Motor neuron (in vitro differentiated cells): Measurements from ENCODE around the gene TAF10. TPM values are rescaled to one million over a fixed set of nuclear protein-coding genes. Genes with fewer than 3 reads are reported as not detected.

Experiments used
- ATAC-seq, 8 experiments: fragments of 200-7000 bp; cut with Tn5 transposase; replicated peaks in 6 of 8; 2 replicates each; pipeline ENCODE4 v1.8.0; 2021; ENCODE audit warnings: mild to moderate bottlenecking in 8 of 8, moderate library complexity in 8 of 8
- H3K27ac ChIP-seq, 2 donors: fragments of 250-450 bp; sonication (Bioruptor Pico); 2 replicates each; pipeline ENCODE4 v1.9.0; 2021; ENCODE audit warnings: antibody characterized with exemption in 2 of 2, mild to moderate bottlenecking in 2 of 2, moderate library complexity in 1 of 2
- H3K4me1 ChIP-seq, 2 donors: fragments of 250-450 bp; sonication (Bioruptor Pico); replicated peaks in 1 of 2; 2 replicates each; pipeline ENCODE4 v1.6.1; 2021; ENCODE audit warnings: antibody characterized with exemption in 2 of 2, mild to moderate bottlenecking in 2 of 2, moderate library complexity in 1 of 2
- H3K4me3 ChIP-seq, 5 donors: fragments of 250-450 bp; sonication (Bioruptor Pico); 2 replicates each; pipeline ENCODE4 v1.9.0; 2021; ENCODE audit warnings: antibody characterized with exemption in 5 of 5, mild to moderate bottlenecking in 5 of 5, moderate library complexity in 4 of 5
- WGBS, 10 experiments: fragments of 450-650 bp; shearing (Covaris generic); methylation state at CpG; one replicate each; pipeline ENCODE4 v1.0.0; 2022; 5-methylcytosine and 5-hydroxymethylcytosine counted together
- in situ Hi-C, 9 experiments: fragments of 400-800 bp; cut with MboI; loops; one replicate each; pipeline ENCODE4 v1.15.0; 2021; ENCODE audit warnings: low sequenced_read_pairs in 9 of 9, low pct_unique_long_range_greater_than_20kb in 2 of 9; ENCODE audit not compliant: unreplicated experiment in 9 of 9
- total RNA-seq, 8 experiments: library from RNA; unstranded; fragments of 300-600 nt; gene quantifications; 2 replicates each; pipeline versions ENCODE4 v1.2.3 to v1.2.4, GENCODE V29; 2022

Gene TAF10
- total RNA-seq, 8 experiments from 2014 or later: 64.9 to 163 (median 105) TPM

GRCh38 chr11:6636480-6636879 lies 24.5 kb upstream of the TAF10 start:
- in situ Hi-C loops: no loop called here
- Histone ChIP-seq H3K4me3 (no peak overlapping the region), H3K4me1 (peaks cover 22 to 35% of the 10 kb centered on the region in 2 donors), H3K27ac (peak overlapping the region in 1 of 2 donors; percentile 11)
- WGBS, 10 experiments: 40 to 100% (median 86%) methylated on average over 1 to 3 of the region's 3 CpGs; no CpG with 5 or more reads in 1 of the 10 experiments
- no peak for ATAC-seq

DNA sequence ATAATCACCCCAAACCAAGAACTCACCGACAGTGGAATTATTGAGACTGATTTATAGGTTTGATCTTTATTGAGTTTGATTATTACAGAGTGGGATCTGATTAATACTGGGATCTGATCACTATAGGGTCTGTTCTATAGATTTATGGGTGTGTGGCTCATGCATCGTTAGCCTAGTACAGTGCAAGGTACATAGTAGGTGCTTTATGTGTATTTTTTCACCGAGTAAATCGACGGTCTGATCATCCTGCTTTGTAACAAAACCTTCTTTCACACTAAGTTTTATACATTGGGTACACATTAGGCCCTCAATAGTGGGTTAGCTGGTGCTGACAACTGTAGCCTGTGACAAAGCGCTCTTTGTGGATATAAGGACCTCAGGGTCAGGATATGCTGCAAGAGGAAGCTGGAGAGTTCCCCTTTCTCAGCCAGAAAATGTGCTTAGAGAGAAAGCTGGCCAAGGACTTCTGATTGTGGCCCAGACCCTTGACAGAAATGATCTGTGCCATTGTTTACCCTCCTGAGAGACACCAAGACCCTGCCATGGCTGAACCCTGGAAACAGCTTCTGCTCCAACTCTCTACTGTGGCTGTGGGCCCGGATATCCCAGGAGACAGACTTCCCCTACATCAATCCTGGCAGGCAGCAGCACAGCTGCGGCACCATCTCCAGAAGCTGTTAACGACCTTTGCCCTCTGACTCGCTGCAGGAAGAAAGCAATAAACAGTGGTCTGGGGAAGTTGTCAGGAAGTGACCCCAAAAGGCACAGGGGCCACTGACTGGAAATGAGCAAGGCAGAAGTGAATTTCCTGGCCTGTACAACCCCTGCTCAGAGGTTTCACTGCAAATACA lies 23.3 kb upstream of the TAF10 start:
- Histone ChIP-seq H3K4me1 (peaks cover 22 to 35% of the 10 kb centered on the region in 2 donors), H3K27ac (peak overlapping the region; percentile 33 to 51), H3K4me3 (no peak overlapping the region)
- in situ Hi-C loops: no loop called here
- WGBS, 10 experiments: 0 to 89% (median 60%) methylated on average over 1 to 9 of the region's 10 CpGs; no CpG with 5 or more reads in 2 of the 10 experiments
- ATAC-seq: peak in 5 of 8 experiments; percentile 80 to 91 (median 89)

DNA sequence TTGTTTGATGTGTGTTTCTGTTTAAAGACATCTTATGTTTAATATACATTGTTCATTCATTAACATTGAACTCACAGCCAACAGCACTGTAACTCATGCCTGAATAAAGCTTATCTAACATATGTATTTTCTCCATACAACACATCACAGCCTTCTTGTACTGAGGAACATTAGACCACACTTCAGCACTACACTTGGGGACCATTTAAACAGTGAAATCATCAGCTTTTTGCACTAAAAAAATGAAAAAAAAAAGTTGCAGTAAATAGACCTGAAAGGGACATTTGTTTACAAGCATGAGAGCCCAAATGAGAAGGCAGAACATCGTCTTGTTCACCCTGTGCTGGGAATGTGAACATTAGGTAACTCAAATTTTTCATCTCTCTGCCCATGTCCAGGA lies 22.5 kb upstream of the TAF10 start:
- in situ Hi-C loops: no loop called here
- 0 to 100% (median 83%) methylated on average over 1 of the region's 1 CpG; no CpG with 5 or more reads in 1 of the 10 experiments for WGBS, 10 experiments

DNA sequence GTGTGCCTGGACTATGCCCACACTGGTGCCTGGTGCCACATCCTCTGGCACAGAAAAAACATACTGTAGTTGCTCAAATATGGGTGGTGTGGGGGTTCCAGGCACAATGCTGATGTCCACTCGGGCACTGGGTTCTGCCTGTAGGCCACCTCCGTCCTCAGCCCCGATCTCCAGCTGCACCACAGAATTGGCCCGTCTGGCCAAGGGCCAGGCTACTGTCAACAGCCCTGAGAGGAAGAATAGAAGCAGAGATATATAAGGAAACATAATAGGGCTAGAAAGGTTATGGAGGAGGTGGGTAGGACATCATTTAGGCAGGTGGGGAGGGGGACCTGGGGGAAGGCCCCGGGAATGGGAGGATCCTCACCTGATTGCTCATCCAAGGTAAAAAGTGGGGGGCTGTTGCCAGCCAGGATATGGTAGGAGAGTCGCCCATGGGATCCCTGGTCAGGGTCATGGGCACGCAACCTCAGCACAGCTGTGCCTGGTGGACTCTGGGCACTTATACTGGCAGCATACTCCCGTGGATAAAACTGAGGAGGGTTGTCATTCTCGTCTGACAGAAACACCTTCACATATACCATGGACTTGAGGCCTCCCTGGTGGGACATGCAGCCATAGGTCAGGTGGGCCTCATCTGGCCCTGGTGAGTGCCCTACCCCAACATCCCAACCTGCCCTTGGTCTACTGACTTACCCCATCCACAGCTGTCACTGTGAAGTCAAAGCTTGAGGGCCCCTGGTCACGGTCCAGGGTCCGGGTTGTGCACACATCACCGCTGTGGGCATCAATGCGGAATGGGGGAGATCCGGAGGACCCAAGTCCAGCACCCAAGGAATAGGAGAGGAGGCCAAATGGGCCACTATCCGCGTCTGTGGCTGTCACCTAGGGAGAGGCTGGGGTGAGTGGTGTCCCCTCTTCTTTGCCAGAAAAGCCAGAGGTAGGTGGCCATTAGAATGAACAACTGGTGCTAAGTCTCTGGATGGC lies 21.7 kb upstream of the TAF10 start:
- Histone ChIP-seq H3K4me3 (no peak overlapping the region), H3K4me1 (peaks cover 22 to 30% of the 10 kb centered on the region in 2 donors), H3K27ac (no peak overlapping the region)
- no peak for ATAC-seq
- in situ Hi-C loops: no loop called here
- whole genome bisulfite sequencing, 10 experiments: 80 to 100% (median 95%) methylated on average over 1 to 7 of the region's 16 CpGs; no CpG with 5 or more reads in 2 of the 10 experiments

More for the DNA sequence above, 22.5 kb upstream of the TAF10 start:
- Histone ChIP-seq H3K27ac (no peak overlapping the region), H3K4me3 (no peak overlapping the region), H3K4me1 (peaks cover 22 to 35% of the 10 kb centered on the region in 2 donors)
- no peak for ATAC-seq

DNA sequence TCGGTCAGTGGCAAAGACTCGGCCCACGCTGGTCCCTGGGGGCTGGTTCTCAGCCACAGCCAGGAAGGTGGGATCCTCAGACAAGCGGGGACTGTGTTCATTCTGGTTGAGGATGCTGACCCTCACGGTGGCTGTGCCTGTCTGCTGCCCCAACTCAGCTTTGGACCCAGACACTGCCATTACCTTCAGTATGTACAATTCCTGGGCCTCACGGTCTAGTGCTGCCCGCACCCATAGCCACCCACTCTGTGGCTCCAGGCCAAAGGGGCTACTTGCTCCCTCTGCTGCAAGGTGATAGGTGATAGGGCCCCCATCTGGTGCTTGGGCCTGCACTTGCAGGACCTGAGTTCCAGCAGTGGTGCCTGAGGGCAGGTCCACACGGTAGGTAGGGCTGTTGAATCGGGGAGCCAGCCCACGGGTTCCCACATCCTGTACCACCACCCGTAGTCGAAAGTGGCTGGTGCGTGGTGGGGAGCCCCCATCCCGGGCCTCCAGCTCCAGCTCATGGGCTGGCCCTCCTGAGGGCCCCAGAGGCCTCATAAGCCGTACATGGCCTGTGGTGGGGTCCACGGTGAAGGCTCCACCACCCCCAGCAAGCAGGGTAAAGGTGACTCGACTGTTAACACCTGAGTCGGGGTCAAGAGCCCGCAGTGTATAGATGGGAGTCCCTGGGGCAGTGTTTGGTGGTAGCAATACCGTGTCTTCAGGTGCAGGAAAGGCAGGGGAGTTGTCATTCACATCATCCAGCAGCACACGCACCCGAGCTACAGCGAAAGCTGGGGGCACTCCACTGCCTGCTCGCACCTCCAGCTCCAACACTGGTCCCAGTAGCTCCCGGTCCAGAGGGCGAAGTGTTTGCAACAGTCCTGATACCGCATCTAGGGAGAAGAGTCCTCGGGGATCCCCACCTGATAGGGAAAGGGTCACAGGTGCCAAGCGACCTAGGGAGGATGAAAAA lies 20.4 kb upstream of the TAF10 start:
- Histone ChIP-seq H3K4me3 (no peak overlapping the region), H3K27ac (no peak overlapping the region), H3K4me1 (peaks cover 18 to 26% of the 10 kb centered on the region in 2 donors)
- ATAC-seq: no peak
- 60 to 93% (median 87%) methylated on average over 1 to 11 of the region's 29 CpGs; no CpG with 5 or more reads in 2 of the 10 experiments for WGBS, 10 experiments
- in situ Hi-C loops: no loop called here

DNA sequence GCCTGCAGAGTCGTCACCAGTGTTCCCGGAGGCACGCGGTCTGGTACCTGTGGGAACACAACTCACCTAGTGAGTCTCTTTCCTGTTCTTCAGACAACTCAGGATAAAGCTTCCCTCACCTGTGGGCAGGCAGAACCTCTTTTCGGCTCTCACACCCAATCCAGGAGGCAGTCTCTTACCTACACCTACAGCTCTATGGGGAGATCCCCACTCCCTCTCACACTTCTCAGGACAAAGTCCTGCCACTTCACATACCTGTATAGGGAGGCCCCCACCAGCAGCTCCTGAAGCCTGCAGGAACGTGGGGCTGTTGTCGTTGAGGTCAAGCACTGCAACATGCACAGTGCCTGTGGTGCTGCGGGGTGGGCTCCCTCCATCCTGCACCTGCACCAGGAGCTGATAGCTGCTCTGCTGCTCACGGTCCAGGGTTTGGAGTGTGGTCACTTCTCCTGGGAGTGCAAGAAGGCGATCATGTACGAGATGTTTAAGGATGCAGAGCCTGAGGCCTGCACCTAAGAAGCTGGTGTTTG lies 19.4 kb upstream of the TAF10 start:
- peaks cover 16 to 19% of the 10 kb centered on the region in 2 donors for H3K4me1 ChIP-seq
- in situ Hi-C loops: no loop called here
- WGBS, 10 experiments: 89 to 100% (median 100%) methylated on average over 1 to 4 of the region's 11 CpGs; no CpG with 5 or more reads in 5 of the 10 experiments
- ATAC-seq: no peak
- H3K27ac ChIP-seq: no peak overlapping the region
- no peak overlapping the region for H3K4me3 ChIP-seq

DNA sequence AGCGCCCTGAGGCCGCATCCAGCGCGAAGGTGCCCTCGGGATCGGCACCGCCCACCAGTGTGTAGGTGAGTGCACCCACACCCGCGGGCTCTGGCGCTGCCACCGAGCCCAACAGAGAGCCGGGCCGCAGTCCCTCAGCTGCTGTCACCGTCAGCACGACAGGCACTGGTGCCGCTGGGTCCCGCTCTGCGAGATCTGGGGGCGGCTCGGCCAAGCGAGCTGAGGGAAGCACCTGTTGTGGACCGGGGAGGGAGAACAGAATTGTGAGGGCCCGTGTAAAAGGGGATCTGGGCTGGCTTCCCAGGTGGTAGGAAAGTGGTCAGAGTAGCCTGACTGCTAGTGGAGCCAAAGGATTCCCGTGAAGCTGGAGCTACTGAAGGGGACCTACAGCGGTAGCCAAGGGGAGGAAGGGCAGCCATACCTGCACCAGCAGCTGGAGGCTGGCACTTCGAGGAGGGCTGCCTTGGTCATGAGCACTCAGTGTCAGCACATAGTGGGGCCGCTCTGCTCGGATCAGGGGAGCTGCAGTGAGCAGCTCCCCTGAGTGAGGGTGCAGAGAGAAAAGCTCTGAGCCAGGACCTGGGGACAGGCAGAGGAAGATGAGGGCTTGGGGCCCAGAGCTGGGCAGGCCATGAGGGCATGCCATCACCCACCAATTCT lies 18.7 kb upstream of the TAF10 start:
- in situ Hi-C loops: no loop called here
- no peak overlapping the region for H3K27ac ChIP-seq
- peaks cover 9 to 12% of the 10 kb centered on the region in 2 donors for H3K4me1 ChIP-seq
- no peak for ATAC-seq
- WGBS, 10 experiments: 60 to 100% (median 99%) methylated on average over 1 to 22 of the region's 28 CpGs; no CpG with 5 or more reads in 3 of the 10 experiments
- no peak overlapping the region for H3K4me3 ChIP-seq

DNA sequence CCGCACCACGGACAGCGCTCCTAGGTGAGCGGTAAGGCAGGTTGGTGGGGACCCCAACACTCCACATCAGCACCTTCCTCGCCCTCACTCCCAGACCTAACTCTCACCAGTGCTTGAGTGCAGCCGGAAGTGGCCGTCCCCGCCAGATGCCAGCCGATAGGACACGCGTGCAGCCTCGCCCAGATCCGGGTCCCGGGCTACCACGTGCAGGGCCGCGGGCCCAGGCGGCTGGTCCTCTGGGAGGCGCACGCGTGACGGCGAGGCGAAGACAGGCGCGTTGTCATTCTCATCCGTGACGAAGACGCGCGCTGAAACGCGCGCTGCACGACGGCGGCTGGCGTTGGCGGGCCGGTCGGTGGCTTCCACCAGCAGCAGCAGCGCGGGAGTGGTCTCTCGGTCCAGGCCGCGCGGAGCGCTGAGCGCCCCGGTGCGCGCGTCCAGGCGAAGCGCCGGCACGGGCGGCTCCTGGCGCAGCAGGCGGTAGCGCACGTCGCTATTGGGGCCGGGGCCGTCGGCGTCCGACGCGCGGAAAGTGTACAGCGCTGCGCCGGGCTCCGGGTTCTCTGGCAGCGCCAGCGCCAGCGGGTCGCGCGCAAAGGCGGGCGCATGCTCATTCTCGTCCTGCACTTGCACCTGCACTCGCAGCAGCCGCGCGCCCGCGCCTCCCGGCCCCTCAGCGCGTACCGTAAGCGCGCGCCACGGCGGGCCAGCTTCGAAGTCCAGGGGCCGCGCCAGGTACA lies 18.0 kb upstream of the TAF10 start:
- in situ Hi-C loops: no loop called here
- Histone ChIP-seq H3K27ac (no peak overlapping the region), H3K4me1 (peaks cover 3 to 5% of the 10 kb centered on the region in 2 donors), H3K4me3 (no peak overlapping the region)
- 76 to 99% (median 94%) methylated on average over 9 to 26 of the region's 102 CpGs; no CpG with 5 or more reads in 3 of the 10 experiments for WGBS, 10 experiments
- no peak for ATAC-seq

DNA sequence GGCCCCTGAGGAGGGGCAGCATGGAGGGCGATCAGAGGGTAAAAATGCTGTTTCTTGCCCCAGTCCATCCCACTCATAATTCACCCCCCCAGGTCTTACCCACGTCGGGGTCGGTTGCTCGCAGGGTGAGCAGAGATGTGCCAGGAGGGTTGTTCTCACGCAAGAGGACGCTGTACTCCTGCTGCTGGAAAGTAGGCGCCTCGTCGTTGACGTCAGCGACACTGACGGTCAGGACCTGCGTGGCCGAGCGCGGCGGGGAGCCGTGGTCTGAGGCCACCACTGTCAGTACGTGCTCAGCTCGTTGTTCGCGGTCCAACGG lies 17.5 kb upstream of the TAF10 start:
- WGBS, 10 experiments: 73 to 90% (median 80%) methylated on average over 1 to 3 of the region's 24 CpGs; no CpG with 5 or more reads in 7 of the 10 experiments
- H3K4me1 ChIP-seq: peaks cover 0 to 1% of the 10 kb centered on the region in 2 donors
- no peak overlapping the region for H3K27ac ChIP-seq
- in situ Hi-C loops: no loop called here
- no peak overlapping the region for H3K4me3 ChIP-seq
- ATAC-seq: no peak

- ATAC-seq: no peak
- no peak overlapping the region for H3K4me3 ChIP-seq
- H3K4me1 ChIP-seq: no peaks in the 10 kb centered on the region
- 100% methylated on average over 1 of the region's 4 CpGs; no CpG with 5 or more reads in 6 of the 10 experiments for WGBS, 10 experiments
- in situ Hi-C loops: no loop called here
- no peak overlapping the region for H3K27ac ChIP-seq
These were observed 16.5 kb upstream of the TAF10 start for GRCh38 chr11:6628526-6628925.

DNA sequence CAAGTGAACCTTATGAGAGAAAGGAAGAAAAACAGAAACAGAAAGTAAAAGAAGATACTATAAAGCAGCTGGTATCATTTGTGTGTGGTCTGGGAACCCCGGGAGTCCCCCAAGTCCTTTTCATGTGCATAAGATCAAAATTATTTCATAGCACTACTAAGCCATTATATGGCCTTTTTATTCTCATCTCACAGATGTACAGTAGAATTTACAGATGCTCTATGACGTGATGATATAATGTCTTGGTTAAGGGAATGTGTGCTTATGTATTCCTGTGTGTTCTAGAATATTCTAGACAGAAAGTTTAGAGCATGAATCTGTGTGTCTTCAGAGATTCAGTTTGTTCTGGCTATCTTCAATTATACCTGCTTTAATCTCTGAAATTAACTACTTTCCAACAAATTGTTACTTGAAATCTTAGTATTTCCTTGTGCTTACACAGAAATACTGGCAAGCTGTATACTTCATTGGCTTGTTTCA lies 15.8 kb upstream of the TAF10 start:
- in situ Hi-C loops: no loop called here
- no peak overlapping the region for H3K4me3 ChIP-seq
- WGBS, 10 experiments: 40 to 94% (median 86%) methylated on average over 1 to 2 of the region's 2 CpGs; no CpG with 5 or more reads in 1 of the 10 experiments

More for the DNA sequence above, 15.8 kb upstream of the TAF10 start:
- no peaks in the 10 kb centered on the region for H3K4me1 ChIP-seq
- no peak for ATAC-seq
- no peak overlapping the region for H3K27ac ChIP-seq
